Measurements from ENCODE around the gene DYDC2.
"Not testable (repeated sequence)": the region's sequence is repeated elsewhere in the genome, so short reads cannot be mapped to it uniquely, and the experiment has no call there.

DYDC2 gene

GRCh38 chr10:80416479-80417098 lies 60.0 kb downstream of the DYDC2 start:
- TF ChIP-seq CTCF (IDR thresholded peaks at IDR 0.05; ENCODE audit: borderline replicate concordance, insufficient read depth, low read depth, low read length): no peak
- H3K4me3 ChIP-seq (ENCODE audit: low read depth, low read length): no peak overlapping the region

- H3K4me3 ChIP-seq (ENCODE audit: low read depth, low read length): not testable (repeated sequence)
These were observed 60.7 kb downstream of the DYDC2 start for GRCh38 chr10:80417256-80417655.

Measured in GM12875 (cell line).